Measurements from ENCODE around the gene INPP5D. TPM values are rescaled to one million over a fixed set of nuclear protein-coding genes. Genes with fewer than 3 reads are reported as not detected.

Gene INPP5D
- total RNA-seq, 3 donors from 2014 or later = 18.4 to 20.3 (median 20.0) TPM

DNA sequence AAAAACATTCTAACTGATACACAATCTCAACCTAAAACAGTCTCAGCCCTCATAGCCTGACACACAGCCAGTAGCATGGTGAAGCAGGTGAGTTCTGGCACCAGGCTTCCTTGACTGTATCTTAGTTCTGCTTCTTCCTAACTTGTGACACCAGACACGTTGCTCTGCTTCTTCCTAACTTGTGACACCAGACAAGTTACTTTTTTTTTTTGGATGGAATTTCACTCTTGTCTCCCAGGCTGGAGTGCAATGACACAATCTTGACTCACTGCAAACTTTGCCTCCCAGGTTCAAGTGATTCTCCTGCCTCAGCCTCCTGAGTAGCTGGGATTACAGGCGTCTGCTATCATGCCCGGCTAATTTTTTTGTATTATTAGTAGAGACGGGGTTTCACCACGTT is 184.7 kb downstream of the INPP5D start:
- no peaks in the 10 kb centered on the region for H3K9me3 ChIP-seq
- H3K27ac ChIP-seq = no peak overlapping the region
- intact Hi-C loops (cut with DNase I; ENCODE audit: low total_unique reads) = no loop called here
- no peaks in the 10 kb centered on the region for H3K4me1 ChIP-seq
- DNase-seq (ENCODE audit: low spot score in 2 of 2) = no peak
- H3K4me3 ChIP-seq = no peak overlapping the region
- no peaks in the 10 kb centered on the region for H3K27me3 ChIP-seq
- TF ChIP-seq POLR2AphosphoS5 (IDR thresholded peaks at IDR 0.05) = no peak
- no peak for TF ChIP-seq POLR2A (IDR thresholded peaks at IDR 0.05)
- TF ChIP-seq, protein P1, sequence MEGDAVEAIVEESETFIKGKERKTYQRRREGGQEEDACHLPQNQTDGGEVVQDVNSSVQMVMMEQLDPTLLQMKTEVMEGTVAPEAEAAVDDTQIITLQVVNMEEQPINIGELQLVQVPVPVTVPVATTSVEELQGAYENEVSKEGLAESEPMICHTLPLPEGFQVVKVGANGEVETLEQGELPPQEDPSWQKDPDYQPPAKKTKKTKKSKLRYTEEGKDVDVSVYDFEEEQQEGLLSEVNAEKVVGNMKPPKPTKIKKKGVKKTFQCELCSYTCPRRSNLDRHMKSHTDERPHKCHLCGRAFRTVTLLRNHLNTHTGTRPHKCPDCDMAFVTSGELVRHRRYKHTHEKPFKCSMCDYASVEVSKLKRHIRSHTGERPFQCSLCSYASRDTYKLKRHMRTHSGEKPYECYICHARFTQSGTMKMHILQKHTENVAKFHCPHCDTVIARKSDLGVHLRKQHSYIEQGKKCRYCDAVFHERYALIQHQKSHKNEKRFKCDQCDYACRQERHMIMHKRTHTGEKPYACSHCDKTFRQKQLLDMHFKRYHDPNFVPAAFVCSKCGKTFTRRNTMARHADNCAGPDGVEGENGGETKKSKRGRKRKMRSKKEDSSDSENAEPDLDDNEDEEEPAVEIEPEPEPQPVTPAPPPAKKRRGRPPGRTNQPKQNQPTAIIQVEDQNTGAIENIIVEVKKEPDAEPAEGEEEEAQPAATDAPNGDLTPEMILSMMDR (IDR thresholded peaks at IDR 0.05) = no peak
- no peaks in the 10 kb centered on the region for H3K36me3 ChIP-seq

DNA sequence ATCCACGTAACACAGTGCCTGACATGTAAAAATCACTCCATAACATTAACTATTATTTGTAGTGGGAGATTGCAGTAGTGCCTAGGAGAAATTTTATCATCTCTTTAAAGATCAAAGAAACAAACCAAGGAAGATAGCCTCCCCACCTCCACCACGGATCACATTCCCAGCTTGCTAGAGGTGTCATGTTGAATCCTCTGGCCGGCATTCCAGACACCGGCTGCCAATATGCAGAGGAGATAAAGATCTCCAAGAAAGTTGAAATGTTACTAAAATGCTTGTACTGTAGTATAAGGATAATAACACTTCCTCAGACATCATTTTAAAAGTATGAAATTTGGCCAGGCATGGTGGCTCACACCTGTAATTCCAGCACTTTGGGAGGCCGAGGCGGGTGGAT is 185.3 kb downstream of the INPP5D start:
- Histone ChIP-seq H3K4me3 (no peak overlapping the region), H3K4me1 (no peaks in the 10 kb centered on the region), H3K27ac (no peak overlapping the region), H3K36me3 (no peaks in the 10 kb centered on the region), H3K27me3 (no peaks in the 10 kb centered on the region), H3K9me3 (no peaks in the 10 kb centered on the region)
- no peak for DNase-seq (ENCODE audit: low spot score in 2 of 2)
- TF ChIP-seq POLR2AphosphoS5 (IDR thresholded peaks at IDR 0.05) = no peak
- TF ChIP-seq, protein P1 (IDR thresholded peaks at IDR 0.05) = no peak
- TF ChIP-seq POLR2A (IDR thresholded peaks at IDR 0.05) = no peak
- intact Hi-C loops (cut with DNase I; ENCODE audit: low total_unique reads) = no loop called here

DNA sequence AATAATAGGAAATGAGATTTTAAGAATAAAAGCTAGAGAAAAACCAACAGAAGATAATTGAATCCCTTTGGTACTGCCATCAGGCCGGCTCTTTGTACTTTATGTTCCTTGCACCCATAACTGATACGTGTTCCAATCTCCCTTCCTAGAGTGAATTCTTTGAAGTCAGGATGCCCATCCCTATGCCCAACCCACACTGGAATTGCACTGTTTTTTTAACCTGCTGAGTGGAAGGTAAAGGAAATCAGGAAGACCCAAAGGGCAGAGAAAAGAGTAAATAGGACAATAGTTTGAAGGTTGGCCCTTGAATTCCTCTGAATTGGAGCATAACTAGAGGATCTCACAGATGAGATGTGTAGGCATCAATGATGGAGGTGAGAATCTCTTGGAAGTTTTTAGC is 187.0 kb downstream of the INPP5D start:
- no peak for DNase-seq (ENCODE audit: low spot score in 2 of 2)
- Histone ChIP-seq H3K27me3 (no peaks in the 10 kb centered on the region), H3K27ac (peak overlapping the region in 1 of 2 donors; percentile 6), H3K9me3 (no peaks in the 10 kb centered on the region), H3K4me1 (no peaks in the 10 kb centered on the region), H3K36me3 (no peaks in the 10 kb centered on the region), H3K4me3 (no peak overlapping the region)
- intact Hi-C loops (cut with DNase I; ENCODE audit: low total_unique reads) = no loop called here
- TF ChIP-seq, protein P1 (IDR thresholded peaks at IDR 0.05) = no peak
- TF ChIP-seq POLR2A (IDR thresholded peaks at IDR 0.05) (no peak), POLR2AphosphoS5 (IDR thresholded peaks at IDR 0.05) (no peak)

DNA sequence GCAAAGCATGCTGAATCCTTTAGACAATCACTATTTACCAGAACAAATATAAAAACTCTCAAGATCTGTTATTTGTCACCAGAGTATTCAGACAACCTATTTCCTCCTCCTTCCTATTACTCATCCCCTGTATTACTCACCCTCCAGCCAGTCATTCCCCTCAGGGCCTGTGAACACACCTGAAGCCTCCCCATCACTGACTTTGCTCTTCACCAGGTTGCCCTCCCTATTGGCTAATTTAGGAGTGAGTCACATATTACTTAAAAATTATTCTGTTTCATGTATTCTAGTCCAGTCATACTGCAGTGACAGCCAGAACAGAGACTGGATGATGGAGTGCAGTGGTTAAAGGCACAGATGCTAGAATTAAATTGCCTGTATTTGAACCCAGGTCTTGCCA is 187.6 kb downstream of the INPP5D start:
- Histone ChIP-seq H3K27ac (no peak overlapping the region), H3K36me3 (no peaks in the 10 kb centered on the region), H3K4me1 (no peaks in the 10 kb centered on the region), H3K4me3 (no peak overlapping the region), H3K9me3 (no peaks in the 10 kb centered on the region), H3K27me3 (no peaks in the 10 kb centered on the region)
- intact Hi-C loops (cut with DNase I; ENCODE audit: low total_unique reads) = no loop called here
- peak in 1 of 2 donors; percentile 25 for DNase-seq (ENCODE audit: low spot score in 2 of 2)
- TF ChIP-seq POLR2AphosphoS5 (IDR thresholded peaks at IDR 0.05) (no peak), POLR2A (IDR thresholded peaks at IDR 0.05) (no peak)
- TF ChIP-seq, protein P1 (IDR thresholded peaks at IDR 0.05) = no peak

DNA sequence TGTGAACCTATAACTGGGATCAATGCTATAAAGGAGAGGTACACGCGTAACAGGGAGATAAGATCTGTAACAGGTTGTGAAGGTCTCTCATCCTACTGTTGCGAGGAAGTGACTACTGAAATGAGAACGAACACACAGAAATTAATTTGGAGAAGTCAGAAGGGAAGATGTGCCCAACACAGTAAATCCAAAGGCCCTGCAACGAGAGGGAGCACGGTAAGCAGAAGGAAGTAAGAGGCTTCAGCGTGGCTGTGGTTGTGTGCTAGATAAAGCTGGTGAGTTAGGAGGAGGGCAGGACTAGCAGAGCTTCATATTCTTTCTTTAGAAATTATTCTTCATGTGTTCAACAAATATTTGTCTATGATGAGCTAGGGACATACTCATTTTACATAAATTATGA is 188.9 kb downstream of the INPP5D start:
- no peak for TF ChIP-seq POLR2AphosphoS5 (IDR thresholded peaks at IDR 0.05)
- TF ChIP-seq POLR2A (IDR thresholded peaks at IDR 0.05) = no peak
- TF ChIP-seq, protein P1 (IDR thresholded peaks at IDR 0.05) = no peak
- H3K4me3 ChIP-seq = no peak overlapping the region
- no peaks in the 10 kb centered on the region for H3K27me3 ChIP-seq
- no peak overlapping the region for H3K27ac ChIP-seq
- no peaks in the 10 kb centered on the region for H3K9me3 ChIP-seq
- no peaks in the 10 kb centered on the region for H3K36me3 ChIP-seq
- intact Hi-C loops (cut with DNase I; ENCODE audit: low total_unique reads) = no loop called here
- DNase-seq (ENCODE audit: low spot score in 2 of 2) = no peak
- peaks cover 0 to 4% of the 10 kb centered on the region in 2 donors for H3K4me1 ChIP-seq
